PFSK-1 (cell line): ENCODE data around the gene ZNF296.

Experiments
- FOXP2 ChIP-seq: optimal IDR thresholded peaks from 2 replicates; pipeline ENCODE3; 2011; ENCODE audit warnings: borderline replicate concordance, control low read depth, inconsistent platforms; ENCODE audit not compliant: insufficient read depth; ENCODE audit errors: extremely low read length, extremely low read depth
- POLR2AphosphoS5 ChIP-seq: IDR thresholded peaks from 2 replicates; pipeline ENCODE4 v1.6.1; 2012; ENCODE audit warnings: low read depth, mild to moderate bottlenecking, control low read depth, low read length, moderate library complexity
- SIN3A ChIP-seq: IDR thresholded peaks from 2 replicates; pipeline ENCODE4 v1.6.1; 2012; ENCODE audit warnings: mild to moderate bottlenecking, low read length, moderate library complexity, borderline replicate concordance; ENCODE audit not compliant: insufficient read depth
- TAF1 ChIP-seq: IDR thresholded peaks from 2 replicates; pipeline ENCODE4 v1.6.1; 2012; ENCODE audit warnings: low read length, control low read depth, borderline replicate concordance; ENCODE audit not compliant: insufficient read depth
- TF ChIP-seq, protein P1 (sequence below), 2 experiments: IDR thresholded peaks; 2 replicates each; pipeline versions ENCODE4 v1.6.1 to v1.8.0; 2011 to 2012; ENCODE audit warnings: low read depth in 2 of 2, low read length in 2 of 2, control low read depth in 1 of 2, inconsistent platforms in 1 of 2, mild to moderate bottlenecking in 1 of 2, moderate library complexity in 1 of 2; ENCODE audit not compliant: insufficient read depth in 1 of 2

ZNF296 gene

DNA sequence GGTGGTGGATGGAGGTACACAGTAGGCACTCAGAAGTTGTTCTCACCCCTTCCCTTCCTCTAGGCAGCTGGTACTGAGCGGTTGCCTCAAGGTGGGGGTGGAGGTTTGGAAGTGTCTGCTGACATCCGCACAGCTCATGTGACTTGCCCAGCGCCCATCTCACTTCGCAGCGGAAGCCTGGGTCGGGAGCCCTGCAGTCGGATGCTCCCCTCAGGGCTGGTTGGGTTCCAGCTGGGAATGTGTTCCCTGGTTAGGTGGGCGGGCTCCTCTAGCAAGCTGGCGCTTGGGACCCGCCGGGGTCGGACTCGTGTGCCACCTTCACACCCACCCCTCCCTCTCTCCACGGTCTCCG, 26.9 kb upstream of the ZNF296 start:
- TF ChIP-seq SIN3A (no peak), FOXP2 (no peak), POLR2AphosphoS5 (no peak), TAF1 (no peak)
- TF ChIP-seq, protein P1, sequence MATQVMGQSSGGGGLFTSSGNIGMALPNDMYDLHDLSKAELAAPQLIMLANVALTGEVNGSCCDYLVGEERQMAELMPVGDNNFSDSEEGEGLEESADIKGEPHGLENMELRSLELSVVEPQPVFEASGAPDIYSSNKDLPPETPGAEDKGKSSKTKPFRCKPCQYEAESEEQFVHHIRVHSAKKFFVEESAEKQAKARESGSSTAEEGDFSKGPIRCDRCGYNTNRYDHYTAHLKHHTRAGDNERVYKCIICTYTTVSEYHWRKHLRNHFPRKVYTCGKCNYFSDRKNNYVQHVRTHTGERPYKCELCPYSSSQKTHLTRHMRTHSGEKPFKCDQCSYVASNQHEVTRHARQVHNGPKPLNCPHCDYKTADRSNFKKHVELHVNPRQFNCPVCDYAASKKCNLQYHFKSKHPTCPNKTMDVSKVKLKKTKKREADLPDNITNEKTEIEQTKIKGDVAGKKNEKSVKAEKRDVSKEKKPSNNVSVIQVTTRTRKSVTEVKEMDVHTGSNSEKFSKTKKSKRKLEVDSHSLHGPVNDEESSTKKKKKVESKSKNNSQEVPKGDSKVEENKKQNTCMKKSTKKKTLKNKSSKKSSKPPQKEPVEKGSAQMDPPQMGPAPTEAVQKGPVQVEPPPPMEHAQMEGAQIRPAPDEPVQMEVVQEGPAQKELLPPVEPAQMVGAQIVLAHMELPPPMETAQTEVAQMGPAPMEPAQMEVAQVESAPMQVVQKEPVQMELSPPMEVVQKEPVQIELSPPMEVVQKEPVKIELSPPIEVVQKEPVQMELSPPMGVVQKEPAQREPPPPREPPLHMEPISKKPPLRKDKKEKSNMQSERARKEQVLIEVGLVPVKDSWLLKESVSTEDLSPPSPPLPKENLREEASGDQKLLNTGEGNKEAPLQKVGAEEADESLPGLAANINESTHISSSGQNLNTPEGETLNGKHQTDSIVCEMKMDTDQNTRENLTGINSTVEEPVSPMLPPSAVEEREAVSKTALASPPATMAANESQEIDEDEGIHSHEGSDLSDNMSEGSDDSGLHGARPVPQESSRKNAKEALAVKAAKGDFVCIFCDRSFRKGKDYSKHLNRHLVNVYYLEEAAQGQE (IDR thresholded peaks at IDR 0.05; ENCODE audit: insufficient read depth in 1 of 2, low read depth in 2 of 2, low read length in 2 of 2), result no peak

DNA sequence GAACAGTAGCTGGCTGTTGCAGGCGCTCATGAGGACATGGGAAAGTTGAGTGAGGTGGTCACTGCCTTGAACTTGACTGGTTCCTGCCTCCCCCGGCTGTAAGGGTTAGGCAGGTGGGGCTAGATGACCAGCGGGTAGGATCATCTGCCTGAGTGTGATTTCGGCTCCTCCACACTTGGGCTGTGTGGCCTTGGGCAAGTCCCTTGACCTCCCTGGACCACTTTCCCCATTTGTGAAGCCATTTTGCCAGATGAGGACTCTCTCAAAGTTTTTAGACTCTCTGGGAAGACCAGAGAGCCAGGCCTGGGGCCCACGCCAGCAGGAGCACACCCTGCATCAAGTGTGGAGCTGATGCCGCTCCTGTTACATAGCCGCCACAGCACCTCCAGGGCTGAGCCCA, 26.2 kb upstream of the ZNF296 start:
- no peak for TF ChIP-seq POLR2AphosphoS5
- no peak for TF ChIP-seq TAF1
- TF ChIP-seq, protein P1 (IDR thresholded peaks at IDR 0.05; ENCODE audit: insufficient read depth in 1 of 2, low read depth in 2 of 2, low read length in 2 of 2), result no peak
- TF ChIP-seq SIN3A, result no peak
- TF ChIP-seq FOXP2, result no peak

DNA sequence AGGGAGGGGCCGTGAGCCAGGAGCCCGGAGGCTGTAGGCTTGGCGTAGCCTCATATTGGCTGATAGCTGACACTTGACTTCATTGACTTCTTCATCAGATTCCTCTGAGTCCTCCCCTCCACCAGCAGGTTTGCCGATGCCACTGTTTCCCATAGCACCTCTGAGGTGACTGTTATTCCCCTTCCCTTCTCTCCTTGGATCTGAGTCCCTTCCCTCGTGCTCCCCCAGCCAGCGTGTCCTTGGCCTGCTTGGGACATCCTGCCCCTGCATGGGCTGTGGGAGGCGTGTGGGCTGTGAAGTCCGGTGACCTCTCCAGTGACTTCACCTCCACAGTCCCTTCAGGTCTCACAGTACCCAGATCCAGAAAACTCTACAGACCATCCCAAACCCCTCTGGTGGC, 25.5 kb upstream of the ZNF296 start:
- TF ChIP-seq POLR2AphosphoS5, result no peak
- TF ChIP-seq TAF1, result no peak
- TF ChIP-seq, protein P1 (IDR thresholded peaks at IDR 0.05; ENCODE audit: insufficient read depth in 1 of 2, low read depth in 2 of 2, low read length in 2 of 2), result no peak
- no peak for TF ChIP-seq FOXP2
- TF ChIP-seq SIN3A, result no peak

DNA sequence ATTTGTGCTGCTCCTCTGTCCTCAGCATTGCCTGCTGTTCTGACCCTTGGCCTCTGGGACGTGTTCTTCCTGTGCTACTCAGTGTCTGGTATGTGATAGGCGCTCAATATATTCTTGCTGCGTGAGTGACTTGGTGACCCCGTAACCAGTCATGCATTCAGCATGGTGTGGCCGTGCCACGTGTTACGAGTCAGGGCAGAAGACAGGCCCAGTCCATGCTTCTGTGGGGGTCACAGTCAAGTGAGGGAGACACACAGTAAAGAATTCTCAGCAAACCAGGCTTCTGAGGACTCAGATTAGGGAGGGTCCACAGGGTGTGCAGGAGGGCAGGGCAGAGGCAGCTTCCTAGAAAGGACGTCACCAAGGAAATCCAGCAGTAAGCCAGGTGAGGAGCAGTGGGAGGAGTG, 24.6 kb upstream of the ZNF296 start:
- TF ChIP-seq FOXP2 (no peak), TAF1 (no peak), POLR2AphosphoS5 (no peak), SIN3A (no peak)
- TF ChIP-seq, protein P1 (IDR thresholded peaks at IDR 0.05; ENCODE audit: insufficient read depth in 1 of 2, low read depth in 2 of 2, low read length in 2 of 2), result no peak

DNA sequence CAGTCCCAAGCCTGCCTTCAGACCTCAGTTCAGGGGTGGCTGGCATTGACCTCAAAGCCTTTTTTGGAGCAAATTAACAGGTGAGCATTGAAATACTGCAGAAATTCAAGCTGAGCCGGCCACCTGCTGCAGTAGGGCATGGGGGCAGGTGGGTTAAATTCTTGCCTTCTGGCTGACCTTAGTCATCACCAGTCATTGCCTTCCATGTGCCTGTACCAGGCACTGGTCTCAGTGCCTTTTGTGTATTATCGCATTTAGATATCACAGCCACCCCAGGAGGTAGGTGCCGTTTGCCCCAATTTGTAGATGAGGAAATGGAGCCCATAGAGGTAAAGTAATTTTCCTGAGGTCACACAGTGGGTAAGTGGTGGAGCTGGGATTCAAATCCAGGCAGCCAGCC, 23.9 kb upstream of the ZNF296 start:
- TF ChIP-seq POLR2AphosphoS5 (no peak), FOXP2 (no peak), SIN3A (no peak), TAF1 (no peak)
- TF ChIP-seq, protein P1 (IDR thresholded peaks at IDR 0.05; ENCODE audit: insufficient read depth in 1 of 2, low read depth in 2 of 2, low read length in 2 of 2), result no peak
